SU-DHL-6 (cell line): ENCODE data around the gene AKR1B1.

Source experiments
- H2AFZ ChIP-seq: fragments of 200-600 bp; sonication (generic); 2 replicates; pipeline ENCODE4 v1.6.1; 2014; ENCODE audit warnings: low read depth, mild to moderate bottlenecking, moderate library complexity, mixed read lengths, antibody characterized with exemption, low read length; ENCODE audit not compliant: severe bottlenecking
- H3F3A ChIP-seq: fragments of 200-600 bp; shearing (Covaris generic); 2 replicates; pipeline ENCODE4 v1.6.0; 2016; ENCODE audit warnings: antibody characterized with exemption, mild to moderate bottlenecking; ENCODE audit not compliant: insufficient read depth
- H3K27ac ChIP-seq: fragments of 200-600 bp; sonication (generic); 2 replicates; pipeline ENCODE4 v1.5.1; 2016; ENCODE audit warnings: low read depth, mild to moderate bottlenecking, low read length, moderate library complexity, mixed read lengths
- H3K27me3 ChIP-seq: fragments of 200-600 bp; sonication (generic), shearing (Covaris generic); 2 replicates; pipeline ENCODE4 v1.6.0; 2014; ENCODE audit warnings: mild to moderate bottlenecking, low read length
- H3K36me3 ChIP-seq: fragments of 200-600 bp; sonication (generic); 2 replicates; pipeline ENCODE4 v1.6.1; 2014; ENCODE audit warnings: mild to moderate bottlenecking, low read length, mixed read lengths
- H3K4me2 ChIP-seq: fragments of 300-600, 200-600 bp; shearing (Covaris generic), sonication (generic); 2 replicates; pipeline ENCODE4 v1.6.0; 2014; ENCODE audit warnings: low read length, low read depth, mild to moderate bottlenecking; ENCODE audit not compliant: poor library complexity, severe bottlenecking
- H3K4me3 ChIP-seq: fragments of 200-600 bp; sonication (generic); 2 replicates; pipeline ENCODE4 v1.5.1; 2014; ENCODE audit warnings: antibody characterized with exemption, low read length, mild to moderate bottlenecking, mixed read lengths; ENCODE audit not compliant: insufficient read depth, poor library complexity, severe bottlenecking
- H3K79me2 ChIP-seq: fragments of 200-600 bp; sonication (generic); 2 replicates; pipeline ENCODE4 v1.6.1; 2014; ENCODE audit warnings: mild to moderate bottlenecking, low read length, moderate library complexity; ENCODE audit not compliant: insufficient read depth
- H3K9ac ChIP-seq: fragments of 200-600 bp; sonication (generic); 2 replicates; pipeline ENCODE4 v1.7.0; 2014; ENCODE audit warnings: mild to moderate bottlenecking, low read length
- H3K9me2 ChIP-seq: fragments of 200-600 bp; sonication (generic); replicated peaks from 2 replicates; pipeline ENCODE4 v1.6.1; 2014; ENCODE audit warnings: low read length; ENCODE audit not compliant: insufficient read depth
- H3K9me3 ChIP-seq: fragments of 200-600 bp; sonication (generic); 2 replicates; pipeline ENCODE4 v1.6.1; 2014; ENCODE audit warnings: low read length, mixed read lengths; ENCODE audit not compliant: insufficient read depth
- H4K20me1 ChIP-seq: fragments of 200-600 bp; sonication (generic); 2 replicates; pipeline ENCODE4 v1.6.1; 2014; ENCODE audit warnings: low read depth, mild to moderate bottlenecking, antibody characterized with exemption, low read length, moderate library complexity, mixed read lengths
- CTCF ChIP-seq: fragments of 200-600 bp; sonication (generic); IDR thresholded peaks from one replicate; pipeline ENCODE4 v1.5.1; 2017; ENCODE audit warnings: antibody characterized with exemption, mild to moderate bottlenecking, low read length, moderate library complexity; ENCODE audit not compliant: insufficient read depth, poor library complexity, severe bottlenecking
- EZH2phosphoT487 ChIP-seq: fragments of 200-600 bp; sonication (generic), shearing (Covaris generic); conservative IDR thresholded peaks from 2 replicates; pipeline ENCODE4 v1.6.1; 2018; ENCODE audit warnings: mild to moderate bottlenecking, antibody characterized with exemption, low read length, moderate library complexity, mixed read lengths

Gene AKR1B1

GRCh38 chr7:134435161-134435920 is 23.6 kb downstream of the AKR1B1 start:
- Histone ChIP-seq H2AFZ (no peak overlapping the region), H3F3A (no peaks in the 10 kb centered on the region), H3K9me2 (no peaks in the 10 kb centered on the region)

GRCh38 chr7:134434701-134435100 is 24.2 kb downstream of the AKR1B1 start:
- Histone ChIP-seq H4K20me1 (no peaks in the 10 kb centered on the region), H3K9ac (no peak overlapping the region), H3K9me3 (no peaks in the 10 kb centered on the region), H3K4me2 (no peak overlapping the region), H3K27ac (no peak overlapping the region), H3F3A (no peaks in the 10 kb centered on the region), H3K9me2 (no peaks in the 10 kb centered on the region), H3K27me3 (no peaks in the 10 kb centered on the region), H3K36me3 (no peaks in the 10 kb centered on the region), H3K79me2 (no peaks in the 10 kb centered on the region), H2AFZ (no peak overlapping the region), H3K4me3 (no peak overlapping the region)
- TF ChIP-seq CTCF, result no peak
- no peak for TF ChIP-seq EZH2phosphoT487

More at GRCh38 chr7:134435161-134435920, 23.6 kb downstream of the AKR1B1 start:
- Histone ChIP-seq H3K4me2 (no peak overlapping the region), H3K27me3 (no peaks in the 10 kb centered on the region), H3K9me3 (no peaks in the 10 kb centered on the region), H4K20me1 (no peaks in the 10 kb centered on the region), H3K4me3 (no peak overlapping the region), H3K27ac (no peak overlapping the region), H3K9ac (no peak overlapping the region), H3K36me3 (no peaks in the 10 kb centered on the region), H3K79me2 (no peaks in the 10 kb centered on the region)
- TF ChIP-seq EZH2phosphoT487, result no peak
- TF ChIP-seq CTCF, result no peak

- peak overlapping the region; percentile 59 for H3K4me2 ChIP-seq
Observed at GRCh38 chr7:134433430-134433829, 25.5 kb downstream of the AKR1B1 start.

More at GRCh38 chr7:134433430-134433829, 25.5 kb downstream of the AKR1B1 start:
- no peaks in the 10 kb centered on the region for H3K9me3 ChIP-seq
- no peaks in the 10 kb centered on the region for H4K20me1 ChIP-seq
- H3F3A ChIP-seq, result no peaks in the 10 kb centered on the region
- no peaks in the 10 kb centered on the region for H3K27me3 ChIP-seq
- H3K79me2 ChIP-seq, result no peaks in the 10 kb centered on the region
- H3K9me2 ChIP-seq, result no peaks in the 10 kb centered on the region
- H2AFZ ChIP-seq, result peak overlapping the region; percentile 97
- TF ChIP-seq EZH2phosphoT487 (no peak), CTCF (no peak)
- no peak overlapping the region for H3K27ac ChIP-seq
- H3K9ac ChIP-seq, result no peak overlapping the region
- no peaks in the 10 kb centered on the region for H3K36me3 ChIP-seq
- no peak overlapping the region for H3K4me3 ChIP-seq
